ENCODE measurements around the gene PADI3. TPM values are rescaled to one million over a fixed set of nuclear protein-coding genes. Genes with fewer than 3 reads are reported as not detected.

Gene PADI3
- total and polyA plus RNA-seq, 9 donors: 0.05 TPM; not detected in 8

DNA sequence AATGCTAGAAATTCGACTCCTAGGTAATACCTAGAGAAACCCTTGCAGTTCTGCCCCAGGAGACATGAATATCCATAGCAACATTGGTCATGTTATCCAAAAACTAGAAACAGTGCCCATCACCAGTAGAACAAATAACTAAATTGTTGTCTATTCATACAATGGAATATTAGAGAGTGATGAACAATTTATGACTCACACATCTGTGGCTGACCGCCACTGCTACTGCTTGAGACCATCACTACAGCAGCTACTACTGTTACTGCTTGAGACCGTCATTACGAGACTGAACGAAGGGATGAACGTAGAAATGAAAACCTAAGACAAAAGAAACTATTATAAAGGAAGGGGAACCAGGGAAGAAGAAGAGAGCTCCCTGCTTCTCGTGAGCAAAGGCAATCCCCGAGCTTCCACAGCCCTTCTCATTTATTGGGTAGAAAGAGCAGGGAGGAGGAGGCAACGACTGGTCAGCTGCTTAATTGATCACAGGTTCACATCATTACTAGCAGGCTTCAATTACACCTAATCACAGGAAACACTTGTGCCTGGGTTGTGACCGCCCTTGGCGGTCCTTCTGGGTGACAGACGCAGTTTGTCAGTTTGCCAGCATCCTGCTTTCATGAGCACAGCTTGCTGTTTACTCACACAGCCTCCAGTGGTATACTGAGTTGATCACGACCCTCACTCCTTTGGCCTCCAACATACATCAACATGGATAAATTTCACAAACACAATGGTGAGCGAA, 45.0 kb downstream of the PADI3 start:
- H3K4me3 ChIP-seq (ENCODE audit: low read length): no peak overlapping the region
- H3K4me1 ChIP-seq (ENCODE audit: control insufficient read depth, insufficient read depth, low read length): no peaks in the 10 kb centered on the region
- H3K9me3 ChIP-seq (replicated peaks; ENCODE audit: control insufficient read depth, low read depth, low read length): no peaks in the 10 kb centered on the region
- no peak overlapping the region for H3K27ac ChIP-seq (ENCODE audit: low read length)
- no peak for DNase-seq
- H3K27me3 ChIP-seq (ENCODE audit: control insufficient read depth, insufficient read depth, low read length): peaks cover 2% of the 10 kb centered on the region
- 17% methylated on average over 5 of the region's 14 CpGs for WGBS (ENCODE audit: insufficient coverage)
- no peaks in the 10 kb centered on the region for H3K36me3 ChIP-seq (ENCODE audit: control insufficient read depth, insufficient read depth, low read length)

DNA sequence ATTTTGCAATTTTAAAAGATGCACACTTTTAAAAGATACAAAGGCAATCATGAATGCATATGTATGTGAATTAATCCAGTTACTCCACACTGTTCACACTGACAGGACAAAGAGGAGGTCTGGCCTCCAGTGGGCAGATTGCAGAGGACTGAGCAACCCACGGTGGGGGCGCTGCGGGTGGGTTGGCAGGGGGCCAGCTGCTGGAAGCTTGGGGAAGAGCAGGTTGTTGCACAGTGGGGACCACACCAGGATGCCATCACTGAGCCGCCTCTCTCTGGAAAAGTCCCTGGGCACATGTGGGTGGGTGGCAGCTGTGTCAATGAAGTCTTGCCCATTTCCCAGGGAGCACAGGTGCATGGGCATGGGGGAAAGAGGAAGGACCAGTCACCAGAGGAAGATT, 46.4 kb downstream of the PADI3 start:
- H3K36me3 ChIP-seq (ENCODE audit: control insufficient read depth, insufficient read depth, low read length): no peaks in the 10 kb centered on the region
- no peak for DNase-seq
- 66% methylated on average over 4 of the region's 4 CpGs for WGBS (ENCODE audit: insufficient coverage)

DNA sequence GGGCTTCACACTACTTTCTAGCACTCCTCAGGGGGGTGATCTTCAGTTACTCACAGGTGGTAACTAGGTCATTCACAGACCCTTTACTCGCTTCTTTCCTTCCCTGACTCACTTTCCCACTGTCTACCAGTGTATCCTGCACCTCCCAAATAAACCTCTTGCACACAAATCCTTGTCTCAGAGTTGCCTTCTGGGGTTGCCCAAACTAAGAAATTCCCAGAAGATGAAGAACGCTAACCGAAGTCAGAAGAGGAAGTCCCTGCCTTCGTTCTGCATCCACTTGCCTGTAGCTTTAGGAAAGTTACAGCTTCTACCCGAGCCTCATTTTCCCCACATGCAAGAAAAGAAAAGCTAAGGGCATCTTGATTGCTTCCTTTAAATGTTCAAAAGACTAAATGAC, 47.2 kb downstream of the PADI3 start:
- DNase-seq: no peak
- H3K4me1 ChIP-seq (ENCODE audit: control insufficient read depth, insufficient read depth, low read length): no peaks in the 10 kb centered on the region
- 100% methylated on average over 3 of the region's 5 CpGs for WGBS (ENCODE audit: insufficient coverage)
- no peak overlapping the region for H3K27ac ChIP-seq (ENCODE audit: low read length)
- H3K4me3 ChIP-seq (ENCODE audit: low read length): no peak overlapping the region
- no peaks in the 10 kb centered on the region for H3K36me3 ChIP-seq (ENCODE audit: control insufficient read depth, insufficient read depth, low read length)
- peaks cover 3% of the 10 kb centered on the region for H3K9me3 ChIP-seq (replicated peaks; ENCODE audit: control insufficient read depth, low read depth, low read length)
- peaks cover 2% of the 10 kb centered on the region for H3K27me3 ChIP-seq (ENCODE audit: control insufficient read depth, insufficient read depth, low read length)

More for the DNA sequence above, 46.4 kb downstream of the PADI3 start:
- Histone ChIP-seq H3K27me3 (ENCODE audit: control insufficient read depth, insufficient read depth, low read length) (peaks cover 2% of the 10 kb centered on the region), H3K4me3 (ENCODE audit: low read length) (no peak overlapping the region), H3K9me3 (replicated peaks; ENCODE audit: control insufficient read depth, low read depth, low read length) (no peaks in the 10 kb centered on the region), H3K27ac (ENCODE audit: low read length) (no peak overlapping the region), H3K4me1 (ENCODE audit: control insufficient read depth, insufficient read depth, low read length) (no peaks in the 10 kb centered on the region)

DNA sequence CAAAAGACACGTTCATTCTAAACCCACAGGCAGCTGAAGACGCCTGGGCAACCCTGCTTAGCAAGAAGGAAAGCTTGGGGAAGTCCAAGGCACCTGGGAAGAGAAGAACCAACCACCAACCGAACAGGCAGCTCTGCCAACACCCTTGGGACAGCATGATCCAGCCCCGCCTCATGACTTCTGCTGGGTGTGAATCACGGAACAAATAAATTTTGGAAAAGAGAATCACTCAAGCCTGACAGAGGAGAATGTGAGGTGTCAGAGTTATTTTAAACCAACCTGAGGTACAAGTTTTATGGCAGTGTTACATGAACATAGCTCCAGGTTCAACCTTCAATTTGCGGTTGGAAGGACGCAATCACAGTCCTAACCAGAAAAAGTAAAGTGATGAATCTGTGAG, 49.1 kb downstream of the PADI3 start:
- 67% methylated on average over 2 of the region's 7 CpGs for WGBS (ENCODE audit: insufficient coverage)

DNA sequence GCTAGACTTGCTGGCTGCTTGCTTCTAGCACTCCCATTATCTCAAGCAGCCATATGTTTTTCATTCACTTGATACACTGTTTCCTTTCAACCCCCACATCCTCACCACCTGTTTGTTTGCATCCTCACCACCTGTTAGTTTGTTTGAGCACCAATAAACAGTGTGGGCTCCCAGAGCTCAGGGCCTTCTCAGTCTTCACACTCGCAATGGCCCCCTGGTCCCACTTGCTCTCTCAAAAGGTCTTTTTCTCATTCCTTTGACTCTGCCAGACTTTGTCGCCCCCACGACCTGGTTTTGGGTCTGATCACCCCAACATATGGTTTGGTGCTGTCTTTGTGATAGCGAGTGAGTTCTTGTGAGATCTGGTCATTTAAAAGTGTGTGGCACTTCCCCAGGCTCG, 52.9 kb downstream of the PADI3 start:
- Histone ChIP-seq H3K9me3 (replicated peaks; ENCODE audit: control insufficient read depth, low read depth, low read length) (peaks cover 14% of the 10 kb centered on the region), H3K27ac (ENCODE audit: low read length) (no peak overlapping the region), H3K36me3 (ENCODE audit: control insufficient read depth, insufficient read depth, low read length) (no peaks in the 10 kb centered on the region), H3K4me3 (ENCODE audit: low read length) (no peak overlapping the region), H3K4me1 (ENCODE audit: control insufficient read depth, insufficient read depth, low read length) (no peaks in the 10 kb centered on the region), H3K27me3 (ENCODE audit: control insufficient read depth, insufficient read depth, low read length) (peaks cover 2% of the 10 kb centered on the region)
- WGBS (ENCODE audit: insufficient coverage): 83% methylated on average over 1 of the region's 5 CpGs
- DNase-seq: no peak

More for the DNA sequence above, 49.1 kb downstream of the PADI3 start:
- no peak overlapping the region for H3K4me3 ChIP-seq (ENCODE audit: low read length)
- peaks cover 2% of the 10 kb centered on the region for H3K27me3 ChIP-seq (ENCODE audit: control insufficient read depth, insufficient read depth, low read length)
- peaks cover 14% of the 10 kb centered on the region for H3K9me3 ChIP-seq (replicated peaks; ENCODE audit: control insufficient read depth, low read depth, low read length)
- no peak overlapping the region for H3K27ac ChIP-seq (ENCODE audit: low read length)
- H3K4me1 ChIP-seq (ENCODE audit: control insufficient read depth, insufficient read depth, low read length): no peaks in the 10 kb centered on the region
- no peaks in the 10 kb centered on the region for H3K36me3 ChIP-seq (ENCODE audit: control insufficient read depth, insufficient read depth, low read length)
- no peak for DNase-seq

- H3K4me1 ChIP-seq (ENCODE audit: control insufficient read depth, insufficient read depth, low read length): no peaks in the 10 kb centered on the region
- DNase-seq: no peak
- H3K9me3 ChIP-seq (replicated peaks; ENCODE audit: control insufficient read depth, low read depth, low read length): peaks cover 14% of the 10 kb centered on the region
- H3K4me3 ChIP-seq (ENCODE audit: low read length): no peak overlapping the region
- H3K36me3 ChIP-seq (ENCODE audit: control insufficient read depth, insufficient read depth, low read length): no peaks in the 10 kb centered on the region
- whole genome bisulfite sequencing (ENCODE audit: insufficient coverage): 18% methylated on average over 4 of the region's 6 CpGs
- peaks cover 4% of the 10 kb centered on the region for H3K27me3 ChIP-seq (ENCODE audit: control insufficient read depth, insufficient read depth, low read length)
- H3K27ac ChIP-seq (ENCODE audit: low read length): no peak overlapping the region
Measured at GRCh38 chr1:17304151-17304825, 55.4 kb downstream of the PADI3 start.

GRCh38 chr1:17304826-17305175, 55.9 kb downstream of the PADI3 start:
- no peak overlapping the region for H3K27ac ChIP-seq (ENCODE audit: low read length)
- H3K27me3 ChIP-seq (ENCODE audit: control insufficient read depth, insufficient read depth, low read length): peaks cover 9% of the 10 kb centered on the region
- no peak overlapping the region for H3K4me3 ChIP-seq (ENCODE audit: low read length)
- DNase-seq: no peak
- H3K9me3 ChIP-seq (replicated peaks; ENCODE audit: control insufficient read depth, low read depth, low read length): peaks cover 14% of the 10 kb centered on the region
- no peaks in the 10 kb centered on the region for H3K4me1 ChIP-seq (ENCODE audit: control insufficient read depth, insufficient read depth, low read length)
- WGBS (ENCODE audit: insufficient coverage): 43% methylated on average over 2 of the region's 6 CpGs
- no peaks in the 10 kb centered on the region for H3K36me3 ChIP-seq (ENCODE audit: control insufficient read depth, insufficient read depth, low read length)

GRCh38 chr1:17305576-17306095, 56.7 kb downstream of the PADI3 start:
- Histone ChIP-seq H3K36me3 (ENCODE audit: control insufficient read depth, insufficient read depth, low read length) (no peaks in the 10 kb centered on the region), H3K9me3 (replicated peaks; ENCODE audit: control insufficient read depth, low read depth, low read length) (peaks cover 14% of the 10 kb centered on the region), H3K27me3 (ENCODE audit: control insufficient read depth, insufficient read depth, low read length) (peaks cover 9% of the 10 kb centered on the region), H3K27ac (ENCODE audit: low read length) (no peak overlapping the region), H3K4me1 (ENCODE audit: control insufficient read depth, insufficient read depth, low read length) (no peaks in the 10 kb centered on the region), H3K4me3 (ENCODE audit: low read length) (no peak overlapping the region)
- 68% methylated on average over 13 of the region's 14 CpGs for WGBS (ENCODE audit: insufficient coverage)
- DNase-seq: no peak

- Histone ChIP-seq H3K4me1 (ENCODE audit: control insufficient read depth, insufficient read depth, low read length) (no peaks in the 10 kb centered on the region), H3K27me3 (ENCODE audit: control insufficient read depth, insufficient read depth, low read length) (peaks cover 9% of the 10 kb centered on the region), H3K9me3 (replicated peaks; ENCODE audit: control insufficient read depth, low read depth, low read length) (peaks cover 11% of the 10 kb centered on the region), H3K27ac (ENCODE audit: low read length) (no peak overlapping the region), H3K36me3 (ENCODE audit: control insufficient read depth, insufficient read depth, low read length) (no peaks in the 10 kb centered on the region), H3K4me3 (ENCODE audit: low read length) (no peak overlapping the region)
- 60% methylated on average over 1 of the region's 6 CpGs for WGBS (ENCODE audit: insufficient coverage)
- no peak for DNase-seq
Measured at GRCh38 chr1:17306407-17306806, 57.5 kb downstream of the PADI3 start.

- DNase-seq: no peak
- Histone ChIP-seq H3K27ac (ENCODE audit: low read length) (no peak overlapping the region), H3K9me3 (replicated peaks; ENCODE audit: control insufficient read depth, low read depth, low read length) (peaks cover 7% of the 10 kb centered on the region), H3K27me3 (ENCODE audit: control insufficient read depth, insufficient read depth, low read length) (peaks cover 9% of the 10 kb centered on the region), H3K36me3 (ENCODE audit: control insufficient read depth, insufficient read depth, low read length) (no peaks in the 10 kb centered on the region), H3K4me3 (ENCODE audit: low read length) (no peak overlapping the region), H3K4me1 (ENCODE audit: control insufficient read depth, insufficient read depth, low read length) (no peaks in the 10 kb centered on the region)
- WGBS (ENCODE audit: insufficient coverage): 23% methylated on average over 5 of the region's 6 CpGs
Measured at GRCh38 chr1:17306921-17307320, 58.0 kb downstream of the PADI3 start.

Data from muscle of leg (tissue), 11 donors.